Stimulated activated CD4-positive, alpha-beta T cell treated with anti-CD3 and anti-CD28 coated beads, Interleukin-4, amount 100 ng/mL, for 4 hours (primary cell): ENCODE results near the gene ODC1.
"Not testable (repeated sequence)": the region's sequence is repeated elsewhere in the genome, so short reads cannot be mapped to it uniquely, and the experiment has no call there.

Experiments
- DNase-seq, 2 experiments: peaks; one replicate each; pipeline ENCODE4 v3.0.0-alpha.2; 2020

ODC1 gene

DNA sequence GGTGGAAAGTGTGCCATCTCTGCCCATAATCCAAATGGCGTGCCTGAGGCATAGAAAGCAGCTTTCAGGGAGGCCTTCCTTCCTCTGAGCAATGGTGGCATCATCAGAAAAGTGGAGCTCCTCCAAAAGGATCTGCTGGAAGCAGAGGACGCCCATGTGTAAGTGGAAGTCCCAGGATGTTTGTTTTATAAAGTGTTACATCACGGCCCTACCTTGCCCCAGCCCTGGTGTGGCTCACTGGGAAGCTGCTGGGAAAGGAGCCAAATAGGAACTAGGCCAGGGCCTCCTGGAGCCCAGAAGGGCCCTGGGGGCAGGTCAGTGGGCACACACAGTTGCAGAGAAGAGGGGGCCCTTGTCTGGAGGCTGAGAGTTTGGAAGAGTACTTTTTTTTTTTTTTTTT lies 4.2 kb upstream of the ODC1 start:
- no peak for DNase-seq

DNA sequence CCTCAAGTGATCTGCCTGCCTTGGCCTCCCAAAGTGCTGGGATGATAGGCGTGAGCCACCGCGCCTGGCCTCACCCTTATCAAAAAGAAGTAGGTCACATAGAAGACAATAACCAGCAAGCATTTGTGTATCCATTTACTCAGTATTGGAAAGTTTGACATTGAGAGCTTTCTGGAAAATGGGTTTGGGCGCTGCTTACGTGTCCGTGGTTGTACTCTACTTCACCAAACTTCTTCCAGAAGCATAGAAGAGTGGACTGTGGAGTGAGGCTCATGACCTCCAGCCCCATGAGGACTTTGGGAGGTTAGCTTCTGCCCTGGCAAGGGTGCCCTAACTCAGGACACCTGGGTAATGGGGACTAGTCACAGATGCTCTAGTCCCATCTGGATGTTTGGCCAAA lies 3.7 kb upstream of the ODC1 start:
- no peak for DNase-seq

DNA sequence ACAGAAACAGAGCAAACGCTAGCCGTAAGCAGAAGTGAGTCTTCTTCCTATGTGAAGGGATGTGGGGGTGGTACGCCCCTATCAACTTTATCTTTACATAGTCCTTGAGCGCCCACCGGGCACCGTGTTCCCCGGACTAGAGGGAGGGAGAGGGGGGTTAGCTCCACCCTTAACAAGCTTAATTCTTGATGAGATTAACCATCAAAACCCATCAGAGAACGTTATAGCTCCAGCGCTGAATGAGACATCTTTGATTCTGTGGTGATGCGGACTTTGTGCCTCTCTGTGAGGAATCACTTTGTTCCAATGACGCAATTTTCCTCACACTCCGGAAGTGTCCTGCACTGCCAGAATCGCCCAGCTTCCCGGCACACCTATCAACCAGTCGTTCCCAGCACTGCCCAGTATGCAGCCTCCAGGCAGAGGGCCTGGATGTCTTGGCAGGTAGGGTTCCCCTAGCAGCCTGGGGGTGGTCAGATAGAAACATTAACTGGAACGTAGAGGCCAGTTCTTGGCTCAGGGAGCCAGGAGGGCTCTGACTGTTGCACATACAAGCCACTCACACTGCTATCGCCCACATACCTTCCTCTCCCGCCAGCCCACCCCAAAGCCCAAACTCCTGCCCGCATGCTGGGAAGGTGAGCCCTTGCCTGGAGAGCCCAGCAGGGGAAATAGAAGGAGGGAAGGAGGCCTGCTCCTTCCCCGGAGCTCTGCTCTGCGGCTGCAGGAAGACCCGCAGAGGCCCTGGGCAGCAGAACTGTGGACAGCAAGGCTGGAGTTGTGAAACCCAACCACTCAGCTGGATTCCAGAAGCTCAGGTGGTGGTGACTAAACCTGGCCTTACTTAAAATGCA lies 1.9 kb upstream of the ODC1 start:
- no peak for DNase-seq

DNA sequence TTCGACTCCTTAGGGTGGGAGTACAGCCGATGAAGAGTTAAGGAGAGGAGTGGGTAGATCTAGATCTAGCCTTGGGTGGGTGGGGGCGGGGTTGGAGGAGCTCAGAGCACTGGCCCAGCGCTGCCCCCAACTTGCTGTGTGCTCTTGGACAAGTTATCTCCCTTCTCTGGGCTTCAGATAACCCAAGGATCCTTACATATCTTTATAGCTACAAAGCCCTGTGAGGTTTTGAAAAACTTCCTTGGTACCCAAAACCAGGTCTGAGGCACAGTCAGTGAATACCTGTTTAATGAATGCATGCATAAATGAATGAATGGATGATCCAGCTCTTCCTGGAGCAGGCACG lies 1.3 kb upstream of the ODC1 start:
- no peak for DNase-seq

DNA sequence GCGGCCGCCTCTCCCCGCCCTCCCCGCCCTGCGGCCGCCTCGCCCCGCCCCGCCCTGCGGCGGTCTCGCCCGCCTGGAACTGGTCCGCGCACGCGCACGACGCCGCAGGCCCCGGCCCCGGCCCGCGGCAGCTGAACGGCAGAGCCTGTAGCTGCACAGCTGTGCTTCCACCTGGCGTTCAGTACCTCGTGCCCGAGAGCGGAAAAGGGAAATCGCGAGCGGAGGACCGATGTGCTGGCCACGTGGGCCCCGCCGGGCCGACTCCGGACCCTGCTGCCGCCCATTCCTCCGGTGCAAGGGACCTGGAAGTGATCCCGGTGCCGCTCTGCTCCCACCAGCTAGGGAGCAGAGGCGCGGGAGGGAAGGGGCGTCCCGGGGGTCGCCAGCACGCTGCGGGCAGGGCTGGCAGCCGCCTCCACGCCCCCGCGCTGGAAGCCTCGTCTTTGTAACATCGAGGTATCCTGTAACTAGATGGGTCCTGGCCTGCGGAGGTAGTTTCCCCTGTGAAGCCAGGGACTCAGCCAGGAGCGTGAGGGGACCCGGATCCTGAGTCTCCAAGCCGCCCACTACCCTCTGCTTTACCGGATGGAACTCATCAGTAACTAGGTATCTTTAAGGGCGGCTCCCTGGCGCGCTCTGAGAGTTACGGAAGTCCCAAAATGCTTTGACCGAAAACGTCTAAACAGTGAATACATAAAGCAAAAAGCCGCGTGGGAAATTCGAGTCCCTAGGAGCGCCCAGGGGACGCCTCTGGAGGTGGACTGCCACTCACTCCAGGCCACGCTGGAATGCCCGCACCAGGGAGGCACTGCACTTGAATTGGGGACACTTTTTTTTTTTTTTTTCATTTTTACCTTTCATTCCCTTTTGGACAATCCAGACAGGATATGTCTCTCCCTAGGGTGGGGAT lies 704 bp upstream of the ODC1 start:
- DNase-seq = peak; percentile 95 to 96

DNA sequence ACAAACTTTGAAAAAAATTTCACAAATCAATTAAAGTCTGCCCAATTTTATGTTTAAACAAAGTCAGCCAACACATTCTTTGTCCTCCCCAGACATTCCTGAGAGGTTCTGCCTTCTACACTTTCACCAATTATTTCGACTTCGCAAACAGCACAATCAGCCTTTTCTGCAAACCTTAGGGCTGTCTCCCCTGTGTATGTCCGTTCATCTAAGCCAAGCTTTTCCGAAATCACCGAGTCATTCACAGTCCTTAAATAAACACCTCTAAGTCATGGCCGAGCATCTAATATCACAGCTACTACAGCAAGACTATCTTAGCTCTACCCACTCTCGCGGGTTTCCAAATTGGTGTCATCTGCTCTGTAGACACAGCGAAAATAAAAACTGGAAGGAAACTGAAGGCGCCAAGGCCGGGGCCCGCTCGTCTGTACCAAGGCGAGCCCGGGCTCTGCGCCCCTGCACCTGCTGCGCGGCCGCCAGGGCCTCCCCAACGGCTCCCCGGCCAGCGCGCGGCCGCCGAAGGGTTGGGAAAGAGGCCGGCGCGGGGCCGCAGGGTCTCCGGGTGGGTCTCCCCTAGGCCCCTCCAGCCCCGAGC lies 730 bp downstream of the ODC1 start:
- peak; percentile 36 to 49 for DNase-seq

DNA sequence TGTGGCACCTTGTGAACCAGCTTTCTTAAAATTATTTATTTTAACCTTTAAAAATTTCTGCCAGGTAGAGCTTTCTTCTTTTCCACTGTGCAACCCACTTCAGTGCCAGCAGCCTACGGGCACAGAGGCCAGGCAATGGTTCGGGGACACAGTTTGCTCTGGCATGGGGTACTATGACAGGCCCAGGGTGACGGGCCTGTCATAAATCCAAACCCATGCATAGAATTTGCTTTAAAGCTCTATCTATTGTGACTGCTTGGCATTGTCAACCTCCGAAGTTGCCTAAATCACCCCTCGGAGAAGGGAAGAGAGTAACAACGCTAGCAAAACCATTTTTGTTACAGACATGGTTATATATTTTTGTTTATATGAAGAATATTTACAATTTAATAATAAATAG lies 1.5 kb downstream of the ODC1 start:
- DNase-seq = no peak

DNA sequence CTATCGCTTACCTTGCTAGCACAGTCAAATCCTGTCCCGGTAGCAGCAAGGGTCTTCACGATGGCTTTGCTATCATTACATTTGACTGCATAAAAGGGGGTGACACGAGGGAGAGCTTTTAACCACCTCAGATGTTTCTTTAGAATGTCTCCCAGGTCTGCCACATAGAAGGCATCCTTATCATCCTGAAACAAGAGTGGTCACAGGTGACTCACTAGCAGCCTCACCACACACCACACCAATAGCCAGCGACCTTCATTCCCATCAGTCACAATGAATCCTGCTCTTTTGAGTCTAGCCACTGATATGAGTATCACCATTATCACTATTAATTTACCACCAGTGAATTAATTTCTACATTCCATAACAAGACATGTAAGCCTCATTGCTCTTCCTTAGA lies 3.7 kb downstream of the ODC1 start:
- no peak for DNase-seq

DNA sequence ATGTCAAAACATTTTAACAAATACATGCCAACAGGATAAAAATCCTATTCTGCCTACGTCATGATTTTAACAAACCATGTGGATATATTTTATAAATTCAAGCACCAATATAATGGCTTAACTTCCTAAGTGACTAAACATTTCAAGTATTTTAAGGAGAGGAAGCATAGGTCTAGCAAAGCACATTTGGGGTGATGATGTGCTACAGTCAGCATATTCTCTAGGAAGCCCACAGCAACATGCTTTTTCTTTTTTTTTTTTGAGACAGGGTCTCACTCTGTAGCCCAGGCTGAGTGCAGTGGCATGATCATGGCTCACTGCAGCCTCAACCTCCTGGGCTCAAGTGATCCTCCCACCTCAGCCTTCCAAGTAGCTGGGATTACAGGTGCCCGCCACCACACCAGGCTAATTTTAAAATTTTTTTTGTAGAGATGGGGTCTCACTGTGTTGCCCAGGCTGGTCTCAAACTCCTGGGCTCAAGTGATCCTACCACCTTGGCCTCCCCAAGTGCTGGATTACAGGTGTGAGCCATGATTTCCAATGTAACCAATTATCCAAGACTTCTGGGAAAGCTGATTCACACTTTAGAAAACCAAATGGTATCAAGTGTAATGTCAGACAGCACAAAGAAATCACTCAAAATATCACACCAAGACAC lies 5.5 kb downstream of the ODC1 start:
- not testable (repeated sequence) for DNase-seq

DNA sequence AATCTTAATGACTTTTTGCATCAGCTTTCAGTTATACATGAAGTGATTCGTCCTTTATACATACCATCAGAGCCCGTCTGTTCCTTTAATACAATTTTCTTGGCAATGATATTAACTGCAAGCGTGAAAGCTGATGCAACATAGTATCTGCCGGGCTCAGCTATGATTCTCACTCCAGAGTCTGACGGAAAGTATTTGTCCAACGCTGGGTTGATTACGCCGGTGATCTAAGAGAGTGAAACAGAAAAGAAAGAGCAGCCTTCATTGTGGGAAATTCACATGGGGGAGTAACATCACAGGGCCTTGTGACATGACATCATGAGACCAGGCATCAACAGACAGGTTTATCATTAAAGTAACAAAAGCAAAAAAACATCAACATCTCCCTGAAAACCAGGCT lies 6.2 kb downstream of the ODC1 start:
- no peak for DNase-seq

DNA sequence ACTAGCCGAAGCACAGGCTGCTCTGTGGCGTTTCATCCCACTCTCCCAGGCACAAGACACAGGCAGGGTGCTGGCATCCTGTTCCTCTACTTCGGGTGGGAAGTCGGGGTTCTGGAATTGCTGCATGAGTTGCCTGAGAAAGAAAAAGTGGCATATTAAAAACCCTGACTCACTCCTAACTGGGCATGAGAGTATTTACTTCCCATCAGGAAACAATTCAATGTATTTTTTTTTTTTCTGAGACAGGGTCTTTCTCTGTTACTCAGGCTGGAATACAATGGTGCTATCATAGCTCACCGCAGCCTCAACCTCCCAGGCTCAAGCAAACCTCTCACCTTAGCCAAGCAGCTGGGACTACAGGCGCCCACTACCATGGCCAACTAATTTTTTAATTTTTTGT lies 7.4 kb downstream of the ODC1 start:
- DNase-seq = no peak

DNA sequence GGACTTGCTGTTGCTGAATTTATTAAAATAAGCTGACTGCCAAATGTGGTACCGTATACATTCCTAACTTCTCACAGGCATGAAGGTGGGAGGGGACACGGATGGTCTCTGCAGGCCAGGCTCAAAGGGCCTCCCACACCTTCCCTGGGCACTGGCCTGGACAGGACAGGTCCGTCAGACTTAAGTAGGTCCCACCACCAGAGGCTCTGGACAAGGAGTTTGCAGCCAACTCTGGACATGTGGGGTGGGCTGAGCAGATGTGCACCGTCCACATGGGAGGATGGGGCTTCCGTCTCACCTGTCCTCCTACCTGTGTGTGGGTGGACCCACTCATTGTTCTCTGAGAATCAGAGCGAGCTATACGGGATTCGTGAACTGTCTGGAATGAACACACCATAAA lies 8.2 kb downstream of the ODC1 start:
- no peak for DNase-seq

DNA sequence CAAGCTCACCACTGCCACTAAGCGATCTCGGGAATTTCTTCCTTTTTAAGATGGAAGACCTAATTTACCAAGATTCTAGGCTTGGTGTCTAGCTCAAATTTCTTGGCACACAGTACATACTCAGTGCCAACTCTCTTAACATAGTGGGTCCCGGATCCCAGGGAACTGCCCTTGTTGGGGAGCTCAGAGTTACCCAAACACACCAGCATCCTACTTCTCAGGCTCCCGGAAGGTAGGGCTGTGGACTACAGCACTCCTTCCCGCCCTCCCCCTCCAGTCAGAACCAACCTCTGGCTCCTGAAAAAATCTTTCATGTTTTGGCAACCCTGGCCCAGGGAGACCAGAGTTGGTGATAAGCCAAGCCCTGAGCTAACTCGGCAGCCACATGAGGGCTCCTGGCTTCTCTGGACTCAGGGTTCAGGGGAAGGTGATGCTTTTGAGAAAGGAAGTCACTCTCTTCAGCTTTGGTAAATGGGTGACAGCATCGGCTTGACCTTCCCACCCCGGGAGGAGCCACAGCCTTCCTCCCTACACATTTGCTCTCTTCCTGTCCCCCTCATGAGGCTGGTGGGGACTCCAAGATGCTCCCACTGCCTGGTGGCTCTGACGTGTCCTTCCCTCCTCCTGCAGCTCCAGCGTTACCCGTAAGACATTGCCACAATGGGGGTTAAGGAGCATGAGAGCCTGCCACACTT lies 8.8 kb downstream of the ODC1 start:
- DNase-seq = no peak

DNA sequence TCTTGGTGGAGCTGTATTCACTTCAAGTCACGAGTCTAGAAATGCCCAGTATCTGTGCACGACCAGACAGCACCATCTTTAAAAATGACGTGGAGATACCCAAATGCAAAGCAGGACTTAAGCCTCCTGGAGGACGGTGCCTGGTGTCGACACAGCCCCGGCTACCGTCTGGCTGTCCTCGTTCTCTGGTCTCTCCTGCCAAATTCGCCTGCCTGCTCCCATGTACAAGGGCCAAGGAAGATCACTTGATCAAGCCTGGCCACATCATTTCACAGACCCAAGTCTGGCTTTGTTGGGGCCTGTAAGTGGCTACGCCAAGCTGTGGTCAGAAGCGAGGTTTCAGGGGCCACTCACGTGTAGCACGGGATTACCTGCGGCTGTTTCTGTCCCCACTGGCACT lies 9.4 kb downstream of the ODC1 start:
- no peak for DNase-seq

DNA sequence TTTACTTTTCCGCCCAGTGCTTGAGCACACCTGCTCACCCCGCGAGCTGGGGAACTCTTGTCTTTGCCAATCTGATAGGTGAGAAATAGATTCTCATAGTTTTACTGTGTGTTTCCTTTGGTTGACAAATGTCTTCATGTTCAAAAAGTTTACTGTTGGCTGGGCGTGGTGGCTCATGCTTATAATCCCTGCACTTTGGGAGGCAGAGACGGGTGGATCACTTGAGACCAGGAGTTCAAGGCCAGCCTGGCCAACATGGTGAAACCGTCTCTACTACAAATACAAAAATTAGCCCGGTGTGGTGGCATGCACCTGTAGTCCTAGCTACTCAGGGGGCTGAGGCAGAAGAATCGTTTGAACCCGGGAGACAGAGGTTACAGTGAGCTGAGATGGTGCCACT lies 10.3 kb downstream of the ODC1 start:
- DNase-seq = no peak

DNA sequence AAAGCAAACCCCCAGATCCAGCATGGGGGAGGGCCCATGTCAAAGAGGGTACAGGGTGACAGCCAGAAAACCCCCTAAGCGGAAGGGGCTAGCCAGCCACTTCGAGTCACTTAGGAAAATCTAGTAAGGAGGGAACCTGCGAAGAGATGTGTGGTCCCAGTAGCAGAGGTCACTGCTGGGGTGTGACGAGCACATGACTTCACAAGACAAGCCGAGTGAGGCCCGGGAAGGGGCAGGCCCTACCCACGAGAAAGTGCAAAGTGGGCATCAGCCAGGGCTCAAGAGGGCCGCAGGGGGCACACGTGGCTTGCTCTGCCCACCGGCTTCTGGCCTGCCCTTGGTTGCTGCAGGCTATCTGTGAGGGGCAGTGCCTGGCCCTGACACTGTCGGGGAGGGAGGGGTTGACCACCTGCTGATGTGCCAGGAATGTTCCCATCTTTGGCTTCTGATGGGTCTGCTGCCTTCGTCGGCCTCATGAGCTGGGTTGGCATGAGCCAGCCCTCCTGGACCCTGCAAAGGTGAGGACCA lies 11.5 kb downstream of the ODC1 start:
- no peak for DNase-seq

DNA sequence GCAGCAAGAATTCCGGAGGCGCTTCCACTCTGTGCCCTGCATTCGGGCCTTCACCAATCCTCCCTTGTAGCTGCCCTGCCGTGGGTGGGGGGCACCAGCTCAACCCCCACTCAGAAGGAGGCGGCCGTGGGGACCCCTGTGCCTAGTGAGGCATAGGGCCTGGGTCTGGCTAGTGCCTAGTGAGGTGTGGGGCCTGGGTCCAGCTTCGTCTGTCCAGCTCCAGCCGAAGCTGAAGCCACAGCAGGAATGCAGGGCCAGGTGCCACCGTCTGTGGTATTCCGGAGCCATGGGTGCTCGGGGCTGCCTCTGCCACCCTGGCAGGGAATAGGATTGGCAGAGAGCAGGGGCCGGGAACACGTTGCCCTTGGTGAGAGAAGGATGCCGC lies 12.3 kb downstream of the ODC1 start:
- no peak for DNase-seq

DNA sequence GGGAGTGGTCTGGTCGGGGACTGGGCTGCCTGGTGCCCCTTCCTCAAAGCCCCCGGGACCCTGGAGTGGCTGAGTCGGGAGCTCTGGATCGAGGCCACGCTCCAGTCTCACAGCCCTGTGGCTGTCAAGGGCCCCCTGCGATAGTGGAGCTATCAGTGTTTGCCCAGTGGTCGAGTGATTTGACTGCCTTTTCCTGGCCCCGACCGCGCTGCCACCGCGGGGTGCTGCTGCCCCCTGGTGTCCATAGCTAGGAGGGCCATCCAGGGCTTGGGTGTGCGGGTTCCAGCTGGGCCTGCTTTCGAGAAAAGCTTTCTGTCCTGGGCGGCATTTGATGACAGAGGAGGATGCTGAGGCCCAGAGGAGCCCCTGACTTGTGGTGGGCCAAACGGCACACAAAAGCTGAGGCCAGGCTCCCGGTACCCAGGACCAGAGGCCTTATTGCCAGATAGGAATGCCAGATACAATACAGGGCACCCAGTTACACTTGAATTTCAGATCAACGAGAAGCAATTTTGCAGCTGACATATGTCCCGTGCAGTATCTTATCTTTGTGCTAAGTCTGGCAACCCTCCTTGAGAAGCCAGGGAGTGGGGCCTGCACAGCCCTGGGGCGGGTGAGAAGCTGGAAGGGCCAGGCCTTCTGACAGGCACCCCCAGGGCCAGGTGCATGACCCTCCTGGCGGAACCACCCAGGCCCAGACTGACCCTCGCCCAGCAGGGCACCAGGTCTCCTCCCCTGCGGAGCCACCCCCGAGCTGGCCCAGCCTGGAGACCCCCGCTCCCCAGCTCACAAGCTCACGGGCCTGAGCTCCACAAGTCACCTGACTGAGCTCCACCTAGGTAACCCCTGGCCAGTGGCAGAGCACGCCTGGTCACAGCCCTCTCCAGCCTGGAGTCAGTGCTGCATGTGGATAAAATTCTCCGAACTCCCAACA lies 13.0 kb downstream of the ODC1 start:
- DNase-seq = peak; percentile 57 to 75

DNA sequence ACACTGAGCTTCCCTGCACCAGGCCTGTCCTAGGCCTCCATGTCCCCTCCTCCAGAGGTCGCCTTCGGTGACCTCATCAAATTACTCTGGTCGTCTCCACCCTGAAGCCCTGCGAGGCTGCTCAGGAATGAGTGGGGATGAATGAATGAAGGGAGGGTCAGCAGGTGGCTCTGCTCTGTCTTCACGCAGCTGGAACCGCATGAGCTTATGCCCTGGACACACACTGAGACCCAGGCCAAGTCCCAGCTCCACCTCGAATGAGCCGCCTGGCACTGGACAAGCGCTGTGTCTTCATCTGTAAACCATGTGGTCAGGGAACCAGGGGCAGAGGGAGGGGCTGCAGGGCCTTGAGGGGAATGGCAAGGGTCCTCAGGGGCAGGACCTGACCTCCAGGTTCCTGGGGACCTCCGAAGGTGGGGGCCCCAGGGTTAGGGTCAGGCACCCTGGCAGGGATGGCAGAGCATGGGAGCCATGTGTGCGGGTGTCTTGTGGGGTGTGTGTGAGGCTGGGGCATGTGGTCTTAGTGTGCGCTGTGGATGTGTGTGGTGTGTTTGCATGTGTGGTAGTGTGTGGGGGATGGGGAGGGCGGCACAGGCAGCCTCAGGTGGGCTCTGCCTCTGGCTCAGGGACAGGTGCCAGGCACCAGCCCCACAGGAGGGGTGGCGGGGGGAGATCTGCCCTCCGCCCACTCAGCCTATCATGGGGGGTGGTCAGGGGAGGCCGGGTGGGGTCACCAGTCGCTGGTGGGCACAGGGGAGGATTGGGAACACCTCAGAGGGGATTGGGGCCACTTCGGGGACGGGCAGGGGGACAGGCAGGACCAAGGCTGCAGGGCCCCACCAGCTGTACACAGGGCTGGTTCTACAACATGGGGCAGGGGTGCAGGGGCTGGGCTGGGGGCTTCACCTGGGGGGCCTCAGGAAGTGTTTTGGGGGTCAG lies 13.9 kb downstream of the ODC1 start:
- no peak for DNase-seq
